ENCODE measurements around the gene LY6G6C. TPM values are rescaled to one million over a fixed set of nuclear protein-coding genes. Genes with fewer than 3 reads are reported as not detected.

The LY6G6C gene
- total RNA-seq, 1 donor from 2014 or later = not detected

GRCh38 chr6:31762356-31762755 lies 40.8 kb upstream of the LY6G6C start, which contains the start of gene SAPCD1:
Gene SAPCD1, plus strand, starts transcription at chr6:31762656. Its CDS starts 399 bp downstream, at chr6:31763055.
- H3K27ac ChIP-seq = no peak within 1 kb of the TSS
- no peak within 1 kb of the TSS for H3K4me3 ChIP-seq
- intact Hi-C loops (cut with DNase I) = no loop called here
- TF ChIP-seq CTCF (IDR thresholded peaks at IDR 0.05) = no peak
- no peak for DNase-seq (ENCODE audit: low spot score in 2 of 2)
- no peaks in the 10 kb centered on the region for H3K9me3 ChIP-seq
- no peaks in the 10 kb centered on the region for H3K27me3 ChIP-seq
- no peaks in the 10 kb centered on the region for H3K4me1 ChIP-seq
- H3K36me3 ChIP-seq = no peaks in the 10 kb centered on the region

- Histone ChIP-seq H3K36me3 (no peaks in the 10 kb centered on the region), H3K4me3 (no peak overlapping the region), H3K27me3 (no peaks in the 10 kb centered on the region), H3K4me1 (no peaks in the 10 kb centered on the region), H3K27ac (no peak overlapping the region), H3K9me3 (no peaks in the 10 kb centered on the region)
- intact Hi-C loops (cut with DNase I) = no loop called here
- TF ChIP-seq CTCF (IDR thresholded peaks at IDR 0.05) = no peak
- DNase-seq (ENCODE audit: low spot score in 2 of 2) = no peak
Measured at GRCh38 chr6:31761343-31761742, 39.8 kb upstream of the LY6G6C start.

- no peak overlapping the region for H3K27ac ChIP-seq
- DNase-seq (ENCODE audit: low spot score in 2 of 2) = no peak
- H3K27me3 ChIP-seq = no peaks in the 10 kb centered on the region
- H3K9me3 ChIP-seq = no peaks in the 10 kb centered on the region
- H3K4me3 ChIP-seq = no peak overlapping the region
- no peaks in the 10 kb centered on the region for H3K36me3 ChIP-seq
- intact Hi-C loops (cut with DNase I) = no loop called here
- no peak for TF ChIP-seq CTCF (IDR thresholded peaks at IDR 0.05)
- H3K4me1 ChIP-seq = no peaks in the 10 kb centered on the region
Measured at GRCh38 chr6:31760790-31761189, 39.2 kb upstream of the LY6G6C start.

- Histone ChIP-seq H3K9me3 (no peaks in the 10 kb centered on the region), H3K4me3 (no peak overlapping the region), H3K4me1 (no peaks in the 10 kb centered on the region), H3K27me3 (no peaks in the 10 kb centered on the region), H3K27ac (no peak overlapping the region), H3K36me3 (no peaks in the 10 kb centered on the region)
- no peak for TF ChIP-seq CTCF (IDR thresholded peaks at IDR 0.05)
- no peak for DNase-seq (ENCODE audit: low spot score in 2 of 2)
- intact Hi-C loops (cut with DNase I) = no loop called here
Measured at GRCh38 chr6:31758281-31758680, 36.7 kb upstream of the LY6G6C start.

GRCh38 chr6:31752739-31753319 lies 31.3 kb upstream of the LY6G6C start:
- intact Hi-C loops (cut with DNase I) = no loop called here
- no peaks in the 10 kb centered on the region for H3K4me1 ChIP-seq
- H3K27ac ChIP-seq = no peak overlapping the region
- no peak overlapping the region for H3K4me3 ChIP-seq
- no peaks in the 10 kb centered on the region for H3K27me3 ChIP-seq
- no peak for DNase-seq (ENCODE audit: low spot score in 2 of 2)
- H3K36me3 ChIP-seq = no peaks in the 10 kb centered on the region
- no peak for TF ChIP-seq CTCF (IDR thresholded peaks at IDR 0.05)
- H3K9me3 ChIP-seq = no peaks in the 10 kb centered on the region
